H1 (cell line): ENCODE data around the gene VSTM2B. TPM values are rescaled to one million over a fixed set of nuclear protein-coding genes. Genes with fewer than 3 reads are reported as not detected.

ENCODE experiments used
- CTCF ChIA-PET: fragments of 300-600 bp; sonication (Branson Sonifier 250); formaldehyde crosslinking; loops from one replicate; lab custom pipeline; 2021; ENCODE audit not compliant: partially characterized antibody; lab: Charles Lee
- POLR2A ChIA-PET: fragments of 300-600 bp; sonication (Branson Sonifier 250); formaldehyde crosslinking; loops from one replicate; lab custom pipeline; 2021; ENCODE audit warnings: inconsistent platforms; ENCODE audit not compliant: partially characterized antibody; lab: Charles Lee
- DNase-seq, 2 experiments: peaks; one replicate each; pipeline versions ENCODE4 v3.0.0 to v3.0.0-alpha.2; 2010 to 2022; ENCODE audit warnings: low spot score in 2 of 2, low read depth in 1 of 2, mixed read lengths in 1 of 2
- FAIRE-seq: peaks from 2 replicates; lab custom pipeline; 2011; peaks lifted over from hg19 to GRCh38; lab: Jason Lieb, UNC
- H2AFZ ChIP-seq: 2 replicates; pipeline ENCODE4 v1.8.1; 2012; ENCODE audit warnings: low read length, inconsistent platforms
- H2AK5ac ChIP-seq: 2 replicates; pipeline ENCODE4 v1.6.1; 2013; ENCODE audit warnings: low read depth, low read length
- H2BK120ac ChIP-seq: replicated peaks from 2 replicates; pipeline ENCODE3; 2013; ENCODE audit warnings: low read depth, low read length, inconsistent platforms
- H2BK12ac ChIP-seq: 2 replicates; pipeline ENCODE4 v1.6.1; 2013; ENCODE audit warnings: low read depth, low read length
- H2BK15ac ChIP-seq: 2 replicates; pipeline ENCODE4 v1.6.1; 2013; ENCODE audit warnings: low read length
- H2BK20ac ChIP-seq: 2 replicates; pipeline ENCODE4 v1.6.1; 2013; ENCODE audit warnings: low read length
- H2BK5ac ChIP-seq: 2 replicates; pipeline ENCODE4 v1.6.1; 2013; ENCODE audit warnings: low read depth, low read length
- H3K14ac ChIP-seq: 2 replicates; pipeline ENCODE4 v1.6.1; 2013; ENCODE audit warnings: inconsistent platforms; ENCODE audit not compliant: insufficient read length
- H3K18ac ChIP-seq: 2 replicates; pipeline ENCODE4 v1.6.1; 2013; ENCODE audit warnings: low read length; ENCODE audit errors: extremely low read depth
- H3K23ac ChIP-seq: 2 replicates; pipeline ENCODE4 v1.6.1; 2013; ENCODE audit warnings: inconsistent platforms; ENCODE audit not compliant: insufficient read length
- H3K23me2 ChIP-seq: 2 replicates; pipeline ENCODE4 v1.6.1; 2013; ENCODE audit warnings: low read depth, low read length
- H3K27ac ChIP-seq: 2 replicates; pipeline ENCODE4 v1.6.1; 2011; ENCODE audit warnings: low read depth, low read length, inconsistent platforms
- H3K27me3 ChIP-seq, 4 experiments: replicated peaks in 1 of 4; 1 replicate in 1 of 4; 2 replicates in 3 of 4; pipeline versions ENCODE4 v1.6.1 to v1.8.1; 2011 to 2013; ENCODE audit warnings: low read length in 3 of 4, mild to moderate bottlenecking in 3 of 4, inconsistent platforms in 2 of 4, mixed read lengths in 2 of 4, moderate library complexity in 1 of 4; ENCODE audit not compliant: control insufficient read depth in 3 of 4, insufficient read depth in 3 of 4; ENCODE audit errors: extremely low read depth in 1 of 4
- H3K36me3 ChIP-seq, 4 experiments: 2 replicates each; pipeline versions ENCODE4 v1.6.1 to v1.8.1; 2011 to 2013; ENCODE audit warnings: mild to moderate bottlenecking in 4 of 4, low read length in 3 of 4, moderate library complexity in 2 of 4, control low read depth in 1 of 4, inconsistent platforms in 1 of 4; ENCODE audit not compliant: insufficient read depth in 4 of 4, control insufficient read depth in 2 of 4
- H3K4ac ChIP-seq: replicated peaks from 2 replicates; pipeline ENCODE3; 2013; ENCODE audit warnings: low read length, low read depth, mixed read lengths, inconsistent platforms; ENCODE audit not compliant: insufficient read length
- H3K4me1 ChIP-seq, 4 experiments: replicated peaks in 1 of 4; 1 replicate in 1 of 4; 2 replicates in 3 of 4; pipeline versions ENCODE4 v1.6.1 to v1.8.1; 2011 to 2013; ENCODE audit warnings: low read length in 3 of 4, inconsistent platforms in 2 of 4, mixed read lengths in 1 of 4; ENCODE audit not compliant: insufficient read depth in 4 of 4, control insufficient read depth in 3 of 4
- H3K4me2 ChIP-seq, 2 experiments: 2 replicates each; pipeline versions ENCODE4 v1.6.1 to v1.8.1; 2011 to 2013; ENCODE audit warnings: low read depth in 2 of 2, low read length in 2 of 2, control low read depth in 1 of 2, inconsistent platforms in 1 of 2, mild to moderate bottlenecking in 1 of 2; ENCODE audit not compliant: insufficient read depth in 1 of 2
- H3K4me3 ChIP-seq, 4 experiments: fragments of 200-600, 300-600 bp in 1 of 4; sonication (generic), shearing (Covaris generic), sonication (Bioruptor Twin) in 1 of 4; 2 replicates each; pipeline versions ENCODE4 v1.5.1 to v1.8.1; 2011 to 2016; ENCODE audit warnings: low read length in 4 of 4, low read depth in 3 of 4, control low read depth in 2 of 4, inconsistent platforms in 2 of 4, mild to moderate bottlenecking in 2 of 4, mixed read lengths in 1 of 4, moderate library complexity in 1 of 4; ENCODE audit not compliant: insufficient read depth in 2 of 4; ENCODE audit errors: extremely low read depth in 1 of 4
- H3K56ac ChIP-seq: replicated peaks from 2 replicates; pipeline ENCODE3; 2013; ENCODE audit warnings: low read depth, mild to moderate bottlenecking, mixed read lengths, low read length, inconsistent platforms; ENCODE audit not compliant: insufficient read length
- H3K79me1 ChIP-seq: 2 replicates; pipeline ENCODE4 v1.6.1; 2013; ENCODE audit warnings: low read depth, low read length, control low read depth
- H3K79me2 ChIP-seq, 2 experiments: 2 replicates each; pipeline versions ENCODE4 v1.6.1 to v1.8.1; 2012 to 2013; ENCODE audit warnings: low read length in 2 of 2, mild to moderate bottlenecking in 2 of 2, inconsistent platforms in 1 of 2; ENCODE audit not compliant: insufficient read depth in 2 of 2, control insufficient read depth in 1 of 2
- H3K9ac ChIP-seq, 4 experiments: replicated peaks in 1 of 4; 1 replicate in 1 of 4; 2 replicates in 3 of 4; pipeline versions ENCODE4 v1.6.1 to v1.8.1; 2011 to 2013; ENCODE audit warnings: low read depth in 3 of 4, low read length in 3 of 4, control low read depth in 2 of 4, mild to moderate bottlenecking in 2 of 4, moderate library complexity in 2 of 4, inconsistent platforms in 1 of 4; ENCODE audit errors: extremely low read depth in 1 of 4
- H3K9me3 ChIP-seq, 2 experiments: 2 replicates each; pipeline versions ENCODE4 v1.6.1 to v1.8.1; 2012 to 2013; ENCODE audit warnings: mild to moderate bottlenecking in 2 of 2, moderate library complexity in 2 of 2, control low read depth in 1 of 2, inconsistent platforms in 1 of 2, low read depth in 1 of 2, low read length in 1 of 2, mixed read lengths in 1 of 2; ENCODE audit not compliant: insufficient read depth in 2 of 2
- H4K20me1 ChIP-seq, 2 experiments: replicated peaks in 1 of 2; 2 replicates each; pipeline versions ENCODE3 to v1.8.1; 2011 to 2013; ENCODE audit warnings: inconsistent platforms in 2 of 2, low read length in 2 of 2, mild to moderate bottlenecking in 1 of 2; ENCODE audit not compliant: insufficient read depth in 2 of 2, control insufficient read depth in 1 of 2
- H4K5ac ChIP-seq: 2 replicates; pipeline ENCODE4 v1.6.1; 2013; ENCODE audit warnings: low read length, low read depth, mixed read lengths, inconsistent platforms; ENCODE audit not compliant: insufficient read length
- H4K8ac ChIP-seq: 2 replicates; pipeline ENCODE4 v1.8.0; 2013; ENCODE audit warnings: mild to moderate bottlenecking, moderate library complexity, low read length, inconsistent platforms; ENCODE audit not compliant: insufficient read depth; ENCODE audit errors: extremely low read depth
- H4K91ac ChIP-seq: replicated peaks from 2 replicates; pipeline ENCODE3; 2013; ENCODE audit warnings: low read length, mixed read lengths, inconsistent platforms; ENCODE audit not compliant: insufficient read length
- BACH1 ChIP-seq: IDR thresholded peaks from 2 replicates; pipeline ENCODE4 v1.6.1; 2012; ENCODE audit warnings: low read length, improper control_type of control experiment
- BRCA1 ChIP-seq: IDR thresholded peaks from 2 replicates; pipeline ENCODE4 v1.6.1; 2012; ENCODE audit warnings: low read depth, low read length, improper control_type of control experiment
- SIN3A ChIP-seq, 2 experiments: IDR thresholded peaks in 1 of 2; conservative IDR thresholded peaks in 1 of 2; 2 replicates each; pipeline ENCODE4 v1.6.1; 2011 to 2012; ENCODE audit warnings: low read length in 2 of 2, improper control_type of control experiment in 1 of 2, low read depth in 1 of 2, mild to moderate bottlenecking in 1 of 2
- YY1 ChIP-seq: IDR thresholded peaks from 2 replicates; pipeline ENCODE4 v1.6.1; 2011; ENCODE audit warnings: low read depth, mild to moderate bottlenecking, low read length
- WGBS, 2 experiments: shearing (Covaris generic) in 1 of 2; methylation state at CpG; one replicate each; pipeline versions ENCODE4 v1.1.6 to v1.1.7; 2013 to 2015; ENCODE audit warnings: low lambda C conversion rate in 2 of 2, mixed read lengths in 2 of 2, inconsistent platforms in 1 of 2, low coverage in 1 of 2, missing lambda C conversion rate in 1 of 2; ENCODE audit not compliant: insufficient replicate concordance in 2 of 2, insufficient coverage in 1 of 2, insufficient read length in 1 of 2; ENCODE audit errors: extremely low coverage in 1 of 2, missing lambda C conversion rate in 1 of 2; 5-methylcytosine and 5-hydroxymethylcytosine counted together
- polyA plus RNA-seq, 7 experiments: library from polyadenylated mRNA; depleted of rRNA in 3 of 7; stranded (reverse) in 5 of 7; unstranded in 2 of 7; fragments of >200 nt in 5 of 7; fragments of 200-250 nt in 2 of 7; gene quantifications; 1 replicate in 5 of 7; 2 replicates in 1 of 7; 4 replicates in 1 of 7; pipeline versions ENCODE4 v1.2.1 to v1.2.3, GENCODE V29; 2011 to 2013; ENCODE audit warnings: missing spikeins in 2 of 7, mixed read lengths in 2 of 7
- total RNA-seq: library from RNA; stranded (reverse); fragmentation: NEBNext Ultra II Directional; extraction: Animal tissue kit (Norgen Biotek cat#: 25700); gene quantifications from 2 replicates; pipeline ENCODE4 v1.2.1, GENCODE V29; 2021

VSTM2B gene
- total and polyA plus RNA-seq, 2 of the 8 experiments (the other 6 are each of a cell fraction or from before 2014, with no cell fraction given) = 0.82 to 1.5 TPM

DNA sequence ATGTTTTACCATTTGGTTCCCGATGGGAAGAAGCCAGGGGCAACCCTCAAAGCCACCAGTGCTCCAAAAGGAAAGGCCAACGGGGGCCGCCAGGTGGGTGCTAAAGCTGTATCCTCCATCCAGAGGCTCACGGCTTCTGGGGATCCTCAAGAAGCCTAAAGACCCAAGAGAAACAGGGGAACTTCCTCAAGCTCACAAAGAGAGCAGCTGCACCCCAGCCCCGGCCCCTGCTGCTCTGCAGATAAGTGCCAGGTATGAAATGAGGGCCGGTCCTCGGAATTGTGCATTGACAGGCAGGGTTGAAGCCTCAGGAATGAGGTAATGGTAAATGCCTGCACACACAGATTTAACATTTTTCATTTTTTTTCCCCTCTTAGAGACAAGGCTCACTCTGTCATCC lies 72.2 kb downstream of the VSTM2B start:
- POLR2A ChIA-PET = interaction anchor here (1.1 kb wide), 1 partner anchor 8 kb away, joined by 3 read pairs; the partner anchor contains the start of gene POP4
- DNase-seq (no peak), FAIRE-seq (no peak)
- H3K23me2 ChIP-seq = 0 out of 2 replicates have a peak, but pooled peaks cover 1% of the 10 kb centered on the region
- H2BK5ac ChIP-seq = no peak overlapping the region
- no peak overlapping the region for H2BK20ac ChIP-seq
- no peak overlapping the region for H4K8ac ChIP-seq
- 0 out of 2 replicates have a peak overlapping the region, but pooled peaks have one; percentile 39 for H2BK12ac ChIP-seq
- H2BK15ac ChIP-seq = no peak overlapping the region
- H3K79me2 ChIP-seq = no peaks in the 10 kb centered on the region
- no peak overlapping the region for H2AK5ac ChIP-seq
- H4K20me1 ChIP-seq = no peaks in the 10 kb centered on the region
- no peak overlapping the region for H3K4me2 ChIP-seq
- no peak overlapping the region for H4K5ac ChIP-seq
- CTCF ChIA-PET = interaction anchor here (0.7 to 7.1 kb wide), 13 partner anchors 10 to 478 kb away, joined by 3 to 42 read pairs (median 4); no protein-coding TSS in a partner anchor
- peaks cover 3 to 15% (median 13%) of the 10 kb centered on the region in 4 experiments; a peak in 6 of 7 replicates for H3K4me1 ChIP-seq
- peaks cover 0 to 2% (median 0%) of the 10 kb centered on the region in 4 experiments; a peak in 3 of 7 replicates for H3K27me3 ChIP-seq
- H3K18ac ChIP-seq = no peak overlapping the region
- H3K9ac ChIP-seq = no peak overlapping the region
- no peak overlapping the region for H2AFZ ChIP-seq
- H4K91ac ChIP-seq = no peak overlapping the region
- no peak overlapping the region for H3K23ac ChIP-seq
- TF ChIP-seq YY1 = no peak
- TF ChIP-seq BRCA1 = no peak
- no peak for TF ChIP-seq SIN3A (conservative IDR thresholded peaks at IDR 0.05 in 1 of 2, IDR thresholded peaks at IDR 0.05 in 1 of 2; ENCODE audit: low read depth in 1 of 2, low read length in 2 of 2)
- TF ChIP-seq BACH1 = no peak
- H3K79me1 ChIP-seq = no peaks in the 10 kb centered on the region
- no peak overlapping the region for H3K4me3 ChIP-seq
- H3K36me3 ChIP-seq = no peaks in the 10 kb centered on the region
- no peak overlapping the region for H3K56ac ChIP-seq
- no peak overlapping the region for H2BK120ac ChIP-seq
- no peaks in the 10 kb centered on the region for H3K9me3 ChIP-seq
- H3K4ac ChIP-seq = no peak overlapping the region
- no peak overlapping the region for H3K27ac ChIP-seq
- WGBS, 2 experiments = 91% methylated on average over 7 of the region's 7 CpGs; no CpG with 5 or more reads in 1 of the 2 experiments
- H3K14ac ChIP-seq = no peak overlapping the region
